GM18502 (cell line): ENCODE results near the gene PEX13.

ENCODE experiments used
- ATAC-seq: cut with Tn5 transposase; IDR thresholded peaks from one replicate; pipeline ENCODE4 v1.9.1; 2021; ENCODE audit warnings: mild to moderate bottlenecking; ENCODE audit not compliant: unreplicated experiment, poor library complexity

The PEX13 gene

DNA sequence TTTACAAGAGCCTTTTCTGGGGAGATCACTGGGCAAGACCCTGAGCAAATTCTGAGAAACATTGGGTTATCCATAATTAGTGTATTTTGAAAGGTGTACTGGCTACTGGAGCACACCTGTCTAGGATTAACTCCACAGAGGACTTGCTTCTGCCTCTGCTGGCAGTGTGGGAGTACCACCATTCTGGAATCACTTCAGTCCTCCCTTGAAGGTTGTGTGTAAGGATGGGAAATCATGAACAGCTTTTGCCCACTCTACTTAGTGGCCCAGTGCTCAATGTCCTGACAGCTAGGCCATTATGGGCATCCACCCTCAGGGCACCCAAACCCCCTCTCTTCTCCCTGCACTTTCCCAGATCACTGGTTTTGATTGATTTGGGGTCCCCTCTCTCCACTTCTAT is 40.0 kb downstream of the PEX13 start:
- no peak for ATAC-seq

DNA sequence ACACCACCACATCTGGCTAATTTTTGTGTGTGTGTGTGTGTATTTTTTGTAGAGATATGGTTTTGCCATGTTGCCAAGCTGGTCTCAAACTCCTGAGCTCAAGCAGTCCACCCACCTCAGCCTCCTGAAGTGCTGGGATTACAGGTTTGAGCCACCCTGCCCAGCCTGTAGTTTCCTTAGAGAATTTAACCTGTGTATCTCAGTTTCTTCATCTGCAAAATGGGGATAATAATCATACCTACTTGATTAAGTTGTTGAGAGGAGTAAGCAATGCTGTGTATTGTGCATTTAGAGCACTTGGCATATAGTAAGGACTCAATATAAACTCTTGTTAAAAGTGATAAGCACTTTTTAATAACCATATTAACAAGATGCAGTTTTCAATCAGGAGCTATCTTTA is 41.9 kb downstream of the PEX13 start:
- no peak for ATAC-seq

GRCh38 chr2:61065714-61066709 is 48.5 kb downstream of the PEX13 start, which contains the start of gene SANBR:
Gene SANBR (plus strand): TSS chr2:61065871. CDS start chr2:61070351, 4,480 bp downstream.
- peak; percentile 97 for ATAC-seq

- no peak for ATAC-seq
Observed at GRCh38 chr2:61074100-61074499, 56.6 kb downstream of the PEX13 start.

GRCh38 chr2:61085883-61086282 is 68.4 kb downstream of the PEX13 start:
- ATAC-seq: no peak

DNA sequence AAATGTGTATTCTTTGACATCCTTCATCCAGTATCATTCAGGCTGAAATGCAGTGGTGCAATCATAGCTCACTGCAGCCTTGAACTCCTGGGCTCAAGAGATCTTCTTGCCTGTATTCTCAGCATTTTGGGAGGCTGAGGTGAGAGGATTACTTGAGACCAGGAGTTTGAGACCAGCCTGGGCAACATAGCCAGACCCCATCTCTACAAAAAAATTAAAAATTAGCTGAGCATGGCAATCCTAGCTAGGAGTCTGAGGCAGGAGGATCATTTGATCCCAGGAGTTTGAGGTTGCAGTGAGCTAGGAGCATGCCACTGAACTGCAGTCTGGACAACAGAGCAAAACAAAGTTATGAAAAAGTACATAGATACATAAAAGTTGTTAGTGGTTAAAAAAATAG is 72.3 kb downstream of the PEX13 start:
- no peak for ATAC-seq

- ATAC-seq: no peak
Observed at GRCh38 chr2:61090386-61090921, 72.9 kb downstream of the PEX13 start.

GRCh38 chr2:61091485-61091884 is 74.0 kb downstream of the PEX13 start:
- ATAC-seq: no peak

DNA sequence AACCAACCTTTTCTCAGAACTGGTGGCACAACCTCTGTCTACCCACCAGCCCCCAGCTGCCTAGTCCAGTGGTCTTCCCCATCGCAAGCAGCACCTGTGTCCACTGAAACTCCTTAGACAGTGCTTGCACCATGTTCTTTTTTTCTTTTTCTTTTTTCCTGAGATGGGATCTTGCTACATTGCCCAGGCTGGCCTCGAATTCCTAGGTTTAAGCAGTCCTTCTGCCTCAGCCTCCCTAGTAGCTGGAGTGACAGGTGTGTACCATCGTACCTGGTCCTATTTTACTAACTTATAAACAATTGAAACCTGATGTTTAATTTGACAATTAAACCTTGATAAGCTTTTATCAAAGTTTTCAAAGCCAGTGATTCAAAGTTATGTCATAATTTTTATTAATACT is 78.9 kb downstream of the PEX13 start:
- no peak for ATAC-seq

DNA sequence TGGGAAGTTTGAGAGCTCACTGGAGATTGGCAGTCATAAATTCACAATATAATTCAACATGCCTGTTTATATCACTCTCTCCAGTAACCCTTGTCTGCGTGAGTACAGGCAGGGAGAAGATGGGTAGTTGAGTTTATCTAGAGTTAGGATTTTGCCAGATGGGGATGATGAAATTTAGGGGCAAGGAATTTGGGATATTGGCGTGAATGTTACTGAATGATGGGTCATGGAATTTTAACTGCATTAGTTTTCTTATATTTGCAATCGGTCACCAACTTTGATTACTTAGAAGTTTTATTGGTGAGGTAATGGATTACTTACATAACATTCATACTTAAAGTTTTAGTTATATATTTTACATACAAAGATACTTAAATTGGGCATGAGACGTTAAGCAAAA is 83.3 kb downstream of the PEX13 start:
- no peak for ATAC-seq
